Caco-2 (cell line): Measurements from ENCODE around the gene WDR46. TPM values are rescaled to one million over a fixed set of nuclear protein-coding genes. Genes with fewer than 3 reads are reported as not detected.

Source experiments
- BruUV-seq: library from RNA; stranded (reverse); fragments of 400-500 nt; replicated peaks from 2 replicates; lab custom pipeline; 2021; lab: Mats Ljungman, UMichigan
- CTCF ChIA-PET: fragments of 300-600 bp; sonication (Branson Sonifier 250); formaldehyde crosslinking; loops from one replicate; lab custom pipeline; 2022; ENCODE audit warnings: antibody characterized with exemption; lab: Charles Lee
- POLR2A ChIA-PET: fragments of 300-600 bp; sonication (Branson Sonifier 250); formaldehyde crosslinking; loops from one replicate; lab custom pipeline; 2022; ENCODE audit warnings: antibody characterized with exemption; lab: Charles Lee
- DNase-seq, 2 experiments: peaks; one replicate each; pipeline versions ENCODE4 v3.0.0 to v3.0.0-alpha.2; 2020 to 2022
- H3K27me3 ChIP-seq: replicated peaks from 2 replicates; pipeline ENCODE4 v1.6.0; 2011; ENCODE audit warnings: low read length; ENCODE audit not compliant: control insufficient read depth, insufficient read depth
- H3K36me3 ChIP-seq: 2 replicates; pipeline ENCODE4 v1.5.1; 2011; ENCODE audit warnings: low read length; ENCODE audit not compliant: control insufficient read depth, insufficient read depth
- H3K4me1 ChIP-seq: fragments of 250-450 bp; sonication (Bioruptor Pico); 2 replicates; pipeline ENCODE4 v1.5.1; 2020; ENCODE audit warnings: mild to moderate bottlenecking
- H3K4me3 ChIP-seq: 2 replicates; pipeline ENCODE4 v1.5.1; 2011; ENCODE audit warnings: low read depth, mild to moderate bottlenecking, control low read depth, low read length
- H3K9me3 ChIP-seq: fragments of 250-450 bp; sonication (Bioruptor Pico); 2 replicates; pipeline ENCODE4 v1.5.1; 2020; ENCODE audit warnings: mild to moderate bottlenecking, moderate library complexity
- H3K27ac Mint-ChIP-seq: one replicate; pipeline ENCODE4 v1.8.0; 2022; ENCODE audit warnings: mixed read lengths; ENCODE audit not compliant: unreplicated experiment
- H3K27me3 Mint-ChIP-seq: one replicate; pipeline ENCODE4 v1.8.0; 2022; ENCODE audit warnings: mixed read lengths; ENCODE audit not compliant: insufficient read depth, unreplicated experiment
- H3K36me3 Mint-ChIP-seq: one replicate; pipeline ENCODE4 v1.8.0; 2022; ENCODE audit warnings: mild to moderate bottlenecking, mixed read lengths; ENCODE audit not compliant: insufficient read depth, unreplicated experiment
- H3K4me1 Mint-ChIP-seq: one replicate; pipeline ENCODE4 v1.8.0; 2022; ENCODE audit warnings: low read depth, mixed read lengths; ENCODE audit not compliant: unreplicated experiment
- H3K4me3 Mint-ChIP-seq: one replicate; pipeline ENCODE4 v1.8.0; 2022; ENCODE audit warnings: mild to moderate bottlenecking, moderate library complexity, mixed read lengths; ENCODE audit not compliant: unreplicated experiment
- H3K9me3 Mint-ChIP-seq: one replicate; pipeline ENCODE4 v1.8.0; 2022; ENCODE audit warnings: mixed read lengths; ENCODE audit not compliant: unreplicated experiment
- CTCF ChIP-seq, 2 experiments: fragments of 200-600 bp in 1 of 2; IDR thresholded peaks; 1 replicate in 1 of 2; 2 replicates in 1 of 2; pipeline versions ENCODE4 v1.5.1 to v1.8.0; 2011 to 2022; ENCODE audit warnings: antibody characterized with exemption in 1 of 2, control low read depth in 1 of 2, inconsistent platforms in 1 of 2, low read depth in 1 of 2, low read length in 1 of 2, mild to moderate bottlenecking in 1 of 2, moderate library complexity in 1 of 2; ENCODE audit not compliant: insufficient read depth in 1 of 2, severe bottlenecking in 1 of 2, unreplicated experiment in 1 of 2
- intact Hi-C: fragments of 100-400 bp; cut with micrococcal nuclease; formaldehyde crosslinking; loops from one replicate; pipeline ENCODE4 v1.10.0; 2022; ENCODE audit not compliant: unreplicated experiment
- total RNA-seq: library from RNA; stranded (reverse); gene quantifications from 2 replicates; pipeline ENCODE4 v1.2.3, GENCODE V29; 2022

The WDR46 gene
- total RNA-seq, 1 experiment from 2014 or later: 58.2 TPM

- Histone ChIP-seq H3K9me3 (no peaks in the 10 kb centered on the region), H3K27me3 (no peaks in the 10 kb centered on the region), H3K4me3 (peak overlapping the region; percentile 90), H3K36me3 (peaks cover 2% of the 10 kb centered on the region), H3K4me1 (peaks cover 13% of the 10 kb centered on the region)
- no peak for DNase-seq
- peak overlapping the region; percentile 98 for H3K27ac Mint-ChIP-seq
- H3K36me3 Mint-ChIP-seq: peaks cover 65% of the 10 kb centered on the region
- TSS peak; percentile 42 for BruUV-seq
- no peak for TF ChIP-seq CTCF (IDR thresholded peaks at IDR 0.05; ENCODE audit: insufficient read depth in 1 of 2, low read depth in 1 of 2, low read length in 1 of 2, severe bottlenecking in 1 of 2, unreplicated experiment in 1 of 2)
- ChIA-PET CTCF (interaction anchor here (1.3 to 1.4 kb wide), 2 partner anchors 18 to 129 kb away, joined by 3 to 7 read pairs; no protein-coding TSS in a partner anchor), POLR2A (interaction anchor here (0.5 to 1.6 kb wide), 4 partner anchors 15 to 77 kb away, joined by 3 to 9 read pairs (median 7); partner anchors contain the start of genes RPS18 and VPS52)
- peak overlapping the region; percentile 95 for H3K4me3 Mint-ChIP-seq
- H3K27me3 Mint-ChIP-seq: no peaks in the 10 kb centered on the region
- no peaks in the 10 kb centered on the region for H3K9me3 Mint-ChIP-seq
- peaks cover 13% of the 10 kb centered on the region for H3K4me1 Mint-ChIP-seq
- intact Hi-C loops: loop anchor here (1.0 to 5.0 kb wide), 2 partner anchors 8 to 130 kb away; partner anchors contain the start of genes PFDN6 and WDR46
Observed at GRCh38 chr6:33296797-33297405, 7.9 kb upstream of the WDR46 start.

GRCh38 chr6:33295621-33296369, 6.8 kb upstream of the WDR46 start:
- H3K36me3 ChIP-seq: peaks cover 2% of the 10 kb centered on the region
- no TSS peak for BruUV-seq
- intact Hi-C loops: loop anchor here (5.0 kb wide), 1 partner anchor 132 kb away; no protein-coding TSS in a partner anchor
- no peaks in the 10 kb centered on the region for H3K27me3 Mint-ChIP-seq
- H3K4me3 Mint-ChIP-seq: peak overlapping the region; percentile 95
- no peak for TF ChIP-seq CTCF (IDR thresholded peaks at IDR 0.05; ENCODE audit: insufficient read depth in 1 of 2, low read depth in 1 of 2, low read length in 1 of 2, severe bottlenecking in 1 of 2, unreplicated experiment in 1 of 2)
- peaks cover 19% of the 10 kb centered on the region for H3K4me1 Mint-ChIP-seq
- no peaks in the 10 kb centered on the region for H3K9me3 ChIP-seq
- H3K27ac Mint-ChIP-seq: no peak overlapping the region
- H3K4me3 ChIP-seq: no peak overlapping the region
- DNase-seq: no peak
- ChIA-PET POLR2A (no interaction called here), CTCF (no interaction called here)
- H3K27me3 ChIP-seq: no peaks in the 10 kb centered on the region
- peaks cover 13% of the 10 kb centered on the region for H3K4me1 ChIP-seq
- H3K36me3 Mint-ChIP-seq: peaks cover 67% of the 10 kb centered on the region
- H3K9me3 Mint-ChIP-seq: no peaks in the 10 kb centered on the region

- TF ChIP-seq CTCF (IDR thresholded peaks at IDR 0.05; ENCODE audit: insufficient read depth in 1 of 2, low read depth in 1 of 2, low read length in 1 of 2, severe bottlenecking in 1 of 2, unreplicated experiment in 1 of 2): no peak
- intact Hi-C loops: no loop called here
- H3K36me3 Mint-ChIP-seq: peaks cover 57% of the 10 kb centered on the region
- no peaks in the 10 kb centered on the region for H3K27me3 Mint-ChIP-seq
- H3K4me3 Mint-ChIP-seq: no peak overlapping the region
- ChIA-PET CTCF (interaction anchor here (0.6 kb wide), 1 partner anchor 668 kb away, joined by 4 read pairs; no protein-coding TSS in a partner anchor), POLR2A (no interaction called here)
- Histone ChIP-seq H3K4me3 (no peak overlapping the region), H3K36me3 (peaks cover 2% of the 10 kb centered on the region), H3K4me1 (peaks cover 20% of the 10 kb centered on the region), H3K9me3 (no peaks in the 10 kb centered on the region), H3K27me3 (no peaks in the 10 kb centered on the region)
- no TSS peak for BruUV-seq
- no peak for DNase-seq
- peaks cover 26% of the 10 kb centered on the region for H3K4me1 Mint-ChIP-seq
- no peak overlapping the region for H3K27ac Mint-ChIP-seq
- no peaks in the 10 kb centered on the region for H3K9me3 Mint-ChIP-seq
Observed at GRCh38 chr6:33294086-33294823, 5.2 kb upstream of the WDR46 start.
